GM12865 (cell line): Measurements from ENCODE around the gene SF3A2.

ENCODE experiments used
- DNase-seq: peaks from one replicate; pipeline ENCODE4 v3.0.0; 2010; ENCODE audit warnings: low read depth
- H3K4me3 ChIP-seq: 2 replicates; pipeline ENCODE4 v1.5.1; 2011; ENCODE audit warnings: mild to moderate bottlenecking, low read depth, low read length, control low read depth
- TF ChIP-seq, protein P1 (sequence below): IDR thresholded peaks from 2 replicates; pipeline ENCODE4 v1.5.1; 2011; ENCODE audit warnings: low read length, control low read depth, low read depth, inconsistent platforms; ENCODE audit not compliant: insufficient read depth; ENCODE audit errors: missing control alignments

SF3A2 gene

DNA sequence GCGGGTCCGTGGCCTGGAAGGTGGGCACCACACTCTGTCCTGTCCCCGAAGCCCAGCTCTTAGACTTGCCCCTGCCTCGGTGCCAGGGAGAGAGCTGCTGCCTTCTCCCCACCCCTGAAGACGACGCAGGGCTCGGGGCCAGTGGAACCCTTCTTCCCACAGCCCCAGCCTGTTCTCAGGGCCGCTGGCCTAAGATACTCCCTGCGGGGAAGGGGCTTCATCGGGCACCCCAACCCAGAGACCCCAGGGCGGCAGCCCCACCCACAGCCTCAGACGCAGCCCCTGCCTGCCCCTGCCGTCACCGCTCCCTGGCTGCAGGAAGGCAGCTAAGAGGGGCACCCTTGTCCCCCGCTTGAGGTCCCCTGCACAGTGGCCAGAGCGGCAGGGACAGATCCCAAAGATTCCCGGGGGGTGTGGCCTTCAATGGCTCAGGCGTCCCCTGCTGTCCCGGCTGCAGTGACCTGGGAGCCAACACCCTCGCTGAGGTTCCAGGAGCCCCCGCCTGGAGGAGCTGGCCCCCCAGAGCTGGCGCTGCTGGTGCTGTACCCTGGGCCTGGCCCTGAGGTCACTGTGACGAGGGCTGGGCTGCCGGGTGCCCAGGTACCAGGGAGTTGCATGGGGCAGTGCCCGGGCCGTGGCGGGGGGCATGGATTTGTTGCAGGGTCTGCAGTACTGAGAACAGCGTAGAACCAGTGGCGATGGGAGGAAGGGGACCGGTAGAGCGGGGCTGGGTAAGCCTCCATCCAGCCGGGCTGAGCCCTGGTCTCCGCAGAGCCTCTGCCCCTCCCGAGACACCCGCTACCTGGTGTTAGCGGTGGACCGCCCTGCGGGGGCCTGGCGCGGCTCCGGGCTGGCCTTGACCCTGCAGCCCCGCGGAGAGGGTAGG, 13.5 kb downstream of the SF3A2 start:
- DNase-seq, result no peak
- no peak overlapping the region for H3K4me3 ChIP-seq
- TF ChIP-seq, protein P1, sequence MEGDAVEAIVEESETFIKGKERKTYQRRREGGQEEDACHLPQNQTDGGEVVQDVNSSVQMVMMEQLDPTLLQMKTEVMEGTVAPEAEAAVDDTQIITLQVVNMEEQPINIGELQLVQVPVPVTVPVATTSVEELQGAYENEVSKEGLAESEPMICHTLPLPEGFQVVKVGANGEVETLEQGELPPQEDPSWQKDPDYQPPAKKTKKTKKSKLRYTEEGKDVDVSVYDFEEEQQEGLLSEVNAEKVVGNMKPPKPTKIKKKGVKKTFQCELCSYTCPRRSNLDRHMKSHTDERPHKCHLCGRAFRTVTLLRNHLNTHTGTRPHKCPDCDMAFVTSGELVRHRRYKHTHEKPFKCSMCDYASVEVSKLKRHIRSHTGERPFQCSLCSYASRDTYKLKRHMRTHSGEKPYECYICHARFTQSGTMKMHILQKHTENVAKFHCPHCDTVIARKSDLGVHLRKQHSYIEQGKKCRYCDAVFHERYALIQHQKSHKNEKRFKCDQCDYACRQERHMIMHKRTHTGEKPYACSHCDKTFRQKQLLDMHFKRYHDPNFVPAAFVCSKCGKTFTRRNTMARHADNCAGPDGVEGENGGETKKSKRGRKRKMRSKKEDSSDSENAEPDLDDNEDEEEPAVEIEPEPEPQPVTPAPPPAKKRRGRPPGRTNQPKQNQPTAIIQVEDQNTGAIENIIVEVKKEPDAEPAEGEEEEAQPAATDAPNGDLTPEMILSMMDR, result no peak

- no peak overlapping the region for H3K4me3 ChIP-seq
- no peak for DNase-seq
- TF ChIP-seq, protein P1, result no peak
Observed at GRCh38 chr19:2250766-2251105, 14.1 kb downstream of the SF3A2 start.

GRCh38 chr19:2251106-2252054, 14.8 kb downstream of the SF3A2 start:
- DNase-seq, result no peak
- TF ChIP-seq, protein P1, result no peak
- H3K4me3 ChIP-seq, result no peak overlapping the region

GRCh38 chr19:2252055-2252796, 15.6 kb downstream of the SF3A2 start:
- no peak for DNase-seq
- H3K4me3 ChIP-seq, result no peak overlapping the region
- TF ChIP-seq, protein P1, result no peak

DNA sequence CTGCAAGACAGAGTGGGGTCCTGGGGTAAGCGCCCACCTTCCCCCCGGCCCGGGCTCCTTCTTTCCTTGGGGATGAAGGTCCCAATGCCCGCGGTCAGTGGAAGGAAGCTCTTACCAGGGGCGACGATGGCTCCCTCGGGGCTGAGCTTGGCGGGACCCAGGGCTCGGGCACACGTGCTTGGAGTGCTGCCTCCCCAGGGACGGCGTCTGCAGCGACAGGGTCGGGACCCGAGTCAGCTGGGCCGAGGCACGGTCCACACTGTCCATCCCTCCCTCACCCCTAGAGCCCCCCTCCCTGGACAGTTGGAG, 16.1 kb downstream of the SF3A2 start:
- TF ChIP-seq, protein P1, result no peak

More for the DNA sequence above, 16.1 kb downstream of the SF3A2 start:
- DNase-seq, result no peak
- no peak overlapping the region; the same call in 1 of the 2 replicates for H3K4me3 ChIP-seq
